Measurements from ENCODE around the gene ERFL. TPM values are rescaled to one million over a fixed set of nuclear protein-coding genes. Genes with fewer than 3 reads are reported as not detected.

Gene ERFL
- total RNA-seq, 1 donor from 2014 or later: not detected

GRCh38 chr19:41920882-41921576 lies 7.2 kb downstream of the ERFL start:
- no peak overlapping the region for H3K4me3 ChIP-seq
- no peak for DNase-seq (ENCODE audit: low spot score in 2 of 2)
- intact Hi-C loops (cut with DNase I): no loop called here
- peaks cover 26% of the 10 kb centered on the region for H3K27me3 ChIP-seq
- no peaks in the 10 kb centered on the region for H3K9me3 ChIP-seq
- TF ChIP-seq, protein P1, sequence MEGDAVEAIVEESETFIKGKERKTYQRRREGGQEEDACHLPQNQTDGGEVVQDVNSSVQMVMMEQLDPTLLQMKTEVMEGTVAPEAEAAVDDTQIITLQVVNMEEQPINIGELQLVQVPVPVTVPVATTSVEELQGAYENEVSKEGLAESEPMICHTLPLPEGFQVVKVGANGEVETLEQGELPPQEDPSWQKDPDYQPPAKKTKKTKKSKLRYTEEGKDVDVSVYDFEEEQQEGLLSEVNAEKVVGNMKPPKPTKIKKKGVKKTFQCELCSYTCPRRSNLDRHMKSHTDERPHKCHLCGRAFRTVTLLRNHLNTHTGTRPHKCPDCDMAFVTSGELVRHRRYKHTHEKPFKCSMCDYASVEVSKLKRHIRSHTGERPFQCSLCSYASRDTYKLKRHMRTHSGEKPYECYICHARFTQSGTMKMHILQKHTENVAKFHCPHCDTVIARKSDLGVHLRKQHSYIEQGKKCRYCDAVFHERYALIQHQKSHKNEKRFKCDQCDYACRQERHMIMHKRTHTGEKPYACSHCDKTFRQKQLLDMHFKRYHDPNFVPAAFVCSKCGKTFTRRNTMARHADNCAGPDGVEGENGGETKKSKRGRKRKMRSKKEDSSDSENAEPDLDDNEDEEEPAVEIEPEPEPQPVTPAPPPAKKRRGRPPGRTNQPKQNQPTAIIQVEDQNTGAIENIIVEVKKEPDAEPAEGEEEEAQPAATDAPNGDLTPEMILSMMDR (IDR thresholded peaks at IDR 0.05): no peak
- no peaks in the 10 kb centered on the region for H3K4me1 ChIP-seq
- no peak overlapping the region for H3K27ac ChIP-seq
- no peaks in the 10 kb centered on the region for H3K36me3 ChIP-seq

- Histone ChIP-seq H3K4me1 (no peaks in the 10 kb centered on the region), H3K27me3 (peaks cover 29% of the 10 kb centered on the region)
These were observed 8.1 kb downstream of the ERFL start for GRCh38 chr19:41919948-41920712.

DNA sequence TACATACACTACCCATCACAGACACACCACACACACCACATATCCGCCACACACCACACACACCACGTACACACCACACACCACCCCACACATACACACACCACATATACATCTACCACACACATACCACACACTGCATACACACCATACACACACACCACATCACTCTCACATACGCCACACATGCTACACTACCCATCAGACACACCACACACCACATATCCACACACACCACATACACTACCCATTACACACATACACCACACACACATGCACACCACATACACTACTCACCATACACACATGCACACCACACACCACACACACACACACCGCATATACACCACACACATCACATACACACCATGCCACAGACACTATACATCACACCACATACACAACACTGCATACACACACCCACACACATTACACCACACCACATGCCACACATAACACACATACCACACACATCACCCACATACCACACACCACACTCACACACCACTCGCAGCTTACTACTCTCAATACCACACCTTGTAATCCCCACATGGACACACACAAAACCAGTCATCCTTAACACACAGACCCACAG lies 9.5 kb downstream of the ERFL start:
- no peaks in the 10 kb centered on the region for H3K4me1 ChIP-seq
- intact Hi-C loops (cut with DNase I): no loop called here
- no peaks in the 10 kb centered on the region for H3K9me3 ChIP-seq
- H3K36me3 ChIP-seq: no peaks in the 10 kb centered on the region
- no peak for DNase-seq (ENCODE audit: low spot score in 2 of 2)
- H3K27me3 ChIP-seq: peaks cover 30% of the 10 kb centered on the region
- H3K4me3 ChIP-seq: no peak overlapping the region
- H3K27ac ChIP-seq: no peak overlapping the region
- TF ChIP-seq, protein P1 (IDR thresholded peaks at IDR 0.05): no peak

More at GRCh38 chr19:41919948-41920712, 8.1 kb downstream of the ERFL start:
- TF ChIP-seq, protein P1 (IDR thresholded peaks at IDR 0.05): no peak
- H3K4me3 ChIP-seq: no peak overlapping the region
- no peak for DNase-seq (ENCODE audit: low spot score in 2 of 2)
- H3K27ac ChIP-seq: no peak overlapping the region
- intact Hi-C loops (cut with DNase I): no loop called here
- no peaks in the 10 kb centered on the region for H3K9me3 ChIP-seq
- H3K36me3 ChIP-seq: no peaks in the 10 kb centered on the region

DNA sequence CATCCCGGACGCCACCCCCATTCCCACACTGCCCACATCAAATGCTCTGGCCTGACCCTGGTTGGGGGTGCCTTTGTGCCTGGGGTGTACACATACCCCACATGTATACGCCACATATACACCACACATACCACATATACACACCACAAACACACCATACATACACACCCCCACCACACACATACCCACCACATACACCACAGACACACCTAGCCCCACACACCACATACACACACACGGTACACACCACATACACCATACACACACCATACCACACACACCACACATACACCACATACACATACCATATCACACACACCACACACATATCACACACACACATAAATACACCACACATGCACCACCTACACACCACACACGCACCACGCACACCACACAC lies 10.2 kb downstream of the ERFL start:
- Histone ChIP-seq H3K36me3 (no peaks in the 10 kb centered on the region), H3K27ac (no peak overlapping the region), H3K4me1 (no peaks in the 10 kb centered on the region), H3K4me3 (no peak overlapping the region), H3K27me3 (peaks cover 35% of the 10 kb centered on the region), H3K9me3 (no peaks in the 10 kb centered on the region)
- intact Hi-C loops (cut with DNase I): no loop called here
- DNase-seq (ENCODE audit: low spot score in 2 of 2): no peak
- TF ChIP-seq, protein P1 (IDR thresholded peaks at IDR 0.05): no peak

- intact Hi-C loops (cut with DNase I): no loop called here
- peaks cover 39% of the 10 kb centered on the region for H3K27me3 ChIP-seq
These were observed 10.6 kb downstream of the ERFL start for GRCh38 chr19:41917676-41918075.

More at GRCh38 chr19:41917676-41918075, 10.6 kb downstream of the ERFL start:
- TF ChIP-seq, protein P1 (IDR thresholded peaks at IDR 0.05): no peak
- Histone ChIP-seq H3K4me1 (no peaks in the 10 kb centered on the region), H3K36me3 (no peaks in the 10 kb centered on the region), H3K9me3 (no peaks in the 10 kb centered on the region), H3K4me3 (no peak overlapping the region), H3K27ac (no peak overlapping the region)
- no peak for DNase-seq (ENCODE audit: low spot score in 2 of 2)

All from ascending aorta (tissue), 2 donors.